DND-41 (cell line): ENCODE results near the gene NGLY1.

Source experiments
- EZH2 ChIP-seq: IDR thresholded peaks from 3 replicates; pipeline ENCODE4 v1.6.1; 2012; ENCODE audit warnings: borderline replicate concordance, low read depth, mild to moderate bottlenecking, moderate library complexity, low read length, inconsistent platforms; ENCODE audit not compliant: severe bottlenecking
- TF ChIP-seq, protein P1 (sequence below): IDR thresholded peaks from 2 replicates; pipeline ENCODE4 v1.5.1; 2012; ENCODE audit warnings: borderline replicate concordance, low read length, moderate library complexity, mild to moderate bottlenecking; ENCODE audit not compliant: poor library complexity, severe bottlenecking; ENCODE audit errors: extremely low read depth

GRCh38 chr3:25713341-25713985, 69.8 kb downstream of the NGLY1 start:
- TF ChIP-seq, protein P1, sequence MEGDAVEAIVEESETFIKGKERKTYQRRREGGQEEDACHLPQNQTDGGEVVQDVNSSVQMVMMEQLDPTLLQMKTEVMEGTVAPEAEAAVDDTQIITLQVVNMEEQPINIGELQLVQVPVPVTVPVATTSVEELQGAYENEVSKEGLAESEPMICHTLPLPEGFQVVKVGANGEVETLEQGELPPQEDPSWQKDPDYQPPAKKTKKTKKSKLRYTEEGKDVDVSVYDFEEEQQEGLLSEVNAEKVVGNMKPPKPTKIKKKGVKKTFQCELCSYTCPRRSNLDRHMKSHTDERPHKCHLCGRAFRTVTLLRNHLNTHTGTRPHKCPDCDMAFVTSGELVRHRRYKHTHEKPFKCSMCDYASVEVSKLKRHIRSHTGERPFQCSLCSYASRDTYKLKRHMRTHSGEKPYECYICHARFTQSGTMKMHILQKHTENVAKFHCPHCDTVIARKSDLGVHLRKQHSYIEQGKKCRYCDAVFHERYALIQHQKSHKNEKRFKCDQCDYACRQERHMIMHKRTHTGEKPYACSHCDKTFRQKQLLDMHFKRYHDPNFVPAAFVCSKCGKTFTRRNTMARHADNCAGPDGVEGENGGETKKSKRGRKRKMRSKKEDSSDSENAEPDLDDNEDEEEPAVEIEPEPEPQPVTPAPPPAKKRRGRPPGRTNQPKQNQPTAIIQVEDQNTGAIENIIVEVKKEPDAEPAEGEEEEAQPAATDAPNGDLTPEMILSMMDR: no peak
- no peak for TF ChIP-seq EZH2
